NCI-H1092 treated with DMSO at 0.1 percent for 48 hours (cell line): Measurements from ENCODE around the gene PLAAT3.
"Not testable (repeated sequence)": the region's sequence is repeated elsewhere in the genome, so short reads cannot be mapped to it uniquely, and the experiment has no call there.

Experiments
- DNase-seq: peaks from one replicate; lab custom pipeline; 2025; lab: John Stamatoyannopoulos, UW

Gene PLAAT3

DNA sequence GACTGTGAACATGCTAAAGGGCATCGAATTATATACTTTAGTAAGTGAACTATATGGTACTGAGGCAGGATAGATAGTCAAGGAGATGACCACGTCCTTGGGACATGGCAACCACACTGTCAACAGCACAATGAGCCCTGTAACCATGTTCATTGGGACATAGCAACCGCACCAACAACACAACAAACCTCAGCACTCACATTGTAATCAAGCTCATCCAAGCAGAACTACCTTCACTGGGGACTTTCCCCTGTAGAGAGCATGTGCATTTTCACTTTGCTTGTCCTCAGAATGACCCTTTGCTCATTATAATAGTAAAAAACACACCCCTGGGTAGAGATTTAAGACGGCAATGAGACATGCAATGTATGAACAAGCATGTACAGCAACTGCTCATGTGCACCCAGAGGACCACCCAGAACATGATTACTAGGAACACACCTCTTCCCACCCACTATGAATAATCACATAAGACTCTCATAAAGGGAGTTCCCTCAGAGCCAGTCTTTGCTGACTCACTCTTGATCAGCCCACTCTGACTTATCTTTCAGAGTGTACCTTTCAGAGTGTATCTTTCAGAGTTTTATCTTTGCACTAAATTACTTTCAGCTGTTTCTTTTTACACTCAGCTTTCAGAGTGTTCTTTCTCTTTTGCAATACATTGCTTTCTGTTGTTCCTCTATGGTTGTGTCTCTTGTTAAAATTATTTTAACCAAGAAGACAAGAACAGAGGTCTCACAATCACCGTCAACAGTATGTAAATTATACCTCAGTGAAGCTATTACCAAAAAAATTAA, 47.0 kb downstream of the PLAAT3 start:
- peak; percentile 33 for DNase-seq

DNA sequence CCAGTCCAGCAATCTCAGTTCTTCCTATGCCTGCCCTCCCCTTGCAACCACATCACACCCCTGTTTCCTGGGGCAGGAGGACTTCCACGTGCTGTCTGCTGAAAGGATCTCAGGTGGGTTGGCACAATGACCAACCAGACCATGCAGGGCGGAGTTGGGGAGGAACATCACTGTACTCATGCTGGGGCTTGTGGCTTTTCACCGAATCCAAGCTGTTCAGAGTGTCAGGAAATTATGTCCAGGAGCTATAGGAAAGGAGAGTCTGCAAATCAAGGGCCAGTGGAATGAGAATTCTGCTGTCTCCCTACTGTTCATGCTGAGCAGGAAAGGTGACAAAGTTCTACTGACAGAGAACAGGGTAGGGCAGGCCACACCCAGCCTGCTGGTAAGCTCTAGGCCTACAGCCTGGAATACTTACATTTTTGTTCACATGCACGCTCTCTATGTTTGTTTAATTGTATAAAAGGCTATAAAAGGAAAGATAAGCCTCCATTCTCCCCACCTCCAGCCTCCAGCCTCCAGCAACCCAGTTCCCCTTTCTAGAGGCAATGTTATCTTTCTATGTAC, 49.4 kb downstream of the PLAAT3 start:
- no peak for DNase-seq

DNA sequence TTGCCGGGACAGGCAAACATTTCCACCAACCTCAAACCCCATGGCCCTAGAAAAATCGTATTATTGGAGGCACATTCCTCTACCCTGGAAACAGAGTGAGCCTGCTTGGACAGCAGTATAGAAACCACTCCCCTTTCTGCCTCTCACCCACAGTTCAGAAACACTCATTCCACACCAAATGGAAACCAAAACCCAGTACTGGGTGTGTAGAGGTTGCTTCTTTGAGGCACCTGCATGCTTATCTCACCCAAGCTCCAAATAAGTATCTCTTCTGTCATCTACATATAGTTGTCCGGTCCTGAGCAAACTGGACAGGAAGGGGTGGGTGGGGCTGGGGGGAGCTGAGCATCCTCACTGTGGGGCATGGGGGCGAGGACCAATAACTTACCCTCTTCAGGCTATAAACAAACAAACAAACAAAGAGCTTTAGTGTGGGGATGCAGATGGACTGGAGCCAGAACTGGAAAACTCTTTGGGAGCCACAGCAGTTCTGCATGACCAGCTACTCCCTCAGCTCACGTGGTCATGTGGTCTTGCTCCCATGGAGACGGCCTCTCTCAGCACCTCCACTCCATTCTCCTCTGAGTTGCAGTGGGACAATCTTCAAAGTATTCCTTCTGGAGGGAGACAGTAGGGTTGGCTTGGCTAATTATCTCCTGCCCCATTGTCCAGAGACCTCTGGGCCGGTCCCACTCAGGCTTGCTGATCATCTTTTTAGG, 50.0 kb downstream of the PLAAT3 start:
- DNase-seq, result no peak

DNA sequence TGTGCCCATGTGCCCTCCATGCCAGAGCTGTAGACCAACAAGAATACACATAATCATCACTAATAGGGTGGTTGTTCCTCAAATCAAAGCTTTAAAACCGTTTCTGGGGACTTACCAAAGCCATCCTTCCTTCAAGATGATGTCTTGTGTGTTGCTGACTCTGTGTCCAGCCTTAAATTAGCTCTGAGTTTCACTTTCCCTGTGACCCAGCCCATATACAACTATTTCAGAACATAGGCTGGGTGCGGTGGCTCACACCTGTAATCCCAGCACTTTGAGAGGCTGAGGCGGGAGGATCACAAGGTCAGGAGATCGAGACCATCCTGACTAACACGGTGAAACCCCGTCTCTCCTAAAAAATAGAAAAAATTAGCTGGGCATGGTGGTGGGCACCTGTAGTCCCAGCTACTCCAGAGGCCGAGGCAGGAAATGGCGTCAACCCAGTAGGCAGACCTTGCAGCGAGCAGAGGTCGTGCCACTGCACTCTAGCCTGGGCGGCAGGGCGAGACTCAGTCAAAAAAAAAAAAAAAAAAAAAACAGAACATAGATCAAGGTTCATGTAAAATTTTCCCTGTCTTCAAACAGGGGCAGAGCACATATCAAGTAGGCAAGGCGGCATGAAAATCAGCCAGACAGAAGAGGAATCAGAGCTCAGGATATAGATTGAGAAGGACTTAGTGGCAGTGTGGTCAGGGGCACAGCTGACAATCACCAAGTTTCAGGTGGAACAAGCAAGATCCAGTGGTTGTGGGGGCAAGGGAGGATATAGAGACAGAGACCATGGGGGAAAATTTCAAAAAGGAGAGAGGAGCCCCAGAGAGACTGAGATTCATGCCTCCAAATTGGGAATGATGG, 50.8 kb downstream of the PLAAT3 start, which contains the start of gene PLAAT2:
TSS of gene PLAAT2 (minus strand) at position 179 of the 855 bp plus-strand sequence. CDS start at position 124, 55 bp downstream.
- no peak for DNase-seq

DNA sequence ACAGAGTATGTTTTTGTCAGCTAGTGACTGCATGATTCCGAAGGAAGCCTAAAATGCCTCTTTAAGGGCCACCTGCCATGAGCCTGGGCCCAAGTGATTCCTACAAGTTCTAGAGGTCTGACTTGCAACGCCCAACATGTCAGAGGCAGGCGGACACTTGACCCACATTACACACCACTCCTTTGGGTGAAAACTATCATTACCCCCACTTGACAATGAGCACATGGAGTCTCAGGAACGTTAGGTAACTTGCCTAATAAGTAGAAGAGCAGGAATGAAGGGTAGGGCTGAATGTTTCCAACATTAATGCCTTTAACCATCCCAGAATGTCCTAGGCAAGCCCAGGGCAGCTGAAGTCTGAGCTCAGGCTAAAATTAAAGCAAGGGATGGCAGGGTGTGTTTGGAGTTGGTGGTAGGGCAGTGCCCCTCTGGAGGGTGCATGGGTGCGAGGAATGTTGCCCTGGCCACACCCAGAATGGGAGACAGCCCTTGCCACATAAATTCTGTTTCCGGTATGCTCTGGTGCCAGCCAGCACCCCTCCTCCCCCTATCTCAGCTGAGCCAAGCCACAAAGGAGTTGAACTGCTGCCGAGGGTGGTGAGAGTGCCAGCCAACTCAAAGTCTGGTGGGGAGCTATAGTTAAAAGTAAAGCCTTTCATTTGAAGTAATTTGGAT, 53.6 kb downstream of the PLAAT3 start:
- peak; percentile 26 for DNase-seq

DNA sequence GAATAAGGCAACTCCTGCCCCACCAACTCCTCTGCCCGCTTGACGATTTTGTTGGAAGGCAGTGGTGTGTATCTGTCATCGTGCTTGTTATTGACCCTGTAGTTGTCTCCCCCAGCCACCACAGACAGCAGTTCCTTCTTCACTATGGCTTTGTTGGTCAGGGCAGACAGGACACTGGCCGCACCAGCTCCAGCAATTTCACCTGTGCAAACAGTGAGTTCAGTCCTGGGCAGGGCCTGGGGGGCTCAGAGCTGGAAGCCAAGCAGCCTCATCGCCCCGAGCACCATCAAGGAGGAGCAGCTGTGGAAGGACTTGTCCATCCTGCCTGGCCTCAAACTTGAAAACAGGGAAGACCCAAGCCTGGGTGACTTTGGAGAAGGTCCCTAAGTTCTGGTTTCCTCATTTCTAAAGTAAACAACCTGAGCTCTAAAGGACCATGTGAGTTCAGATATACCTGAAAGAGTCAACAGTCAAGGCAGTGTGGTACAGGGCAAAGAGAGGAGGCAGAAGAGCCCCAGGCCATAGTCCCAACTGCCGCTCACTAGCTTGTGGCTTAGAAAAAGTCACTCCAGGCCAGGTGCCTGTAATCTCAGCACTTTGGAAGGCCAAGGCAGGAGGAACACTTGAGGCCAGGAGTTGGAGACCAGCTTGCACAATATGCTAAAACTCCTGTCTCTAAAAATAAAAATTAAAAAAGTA, 55.6 kb downstream of the PLAAT3 start:
- no peak for DNase-seq

DNA sequence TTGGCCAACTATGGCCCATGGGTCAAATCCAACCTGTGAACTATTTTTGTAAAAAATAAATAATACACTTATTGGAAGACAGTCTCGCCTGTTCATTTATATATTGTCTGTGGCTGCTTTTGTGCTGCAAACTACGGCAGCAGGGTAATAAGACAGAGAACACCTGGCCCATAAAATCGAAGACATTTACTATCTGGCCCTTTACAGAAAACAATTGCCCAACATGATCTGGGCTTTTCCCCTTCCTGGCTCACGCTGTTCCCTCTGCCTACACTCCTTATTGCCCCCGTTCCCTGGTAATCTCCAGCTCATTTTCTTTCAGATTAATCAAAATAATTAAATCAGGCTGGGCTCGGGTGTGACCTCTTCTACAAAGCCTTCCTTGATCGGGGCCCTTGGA, 56.7 kb downstream of the PLAAT3 start:
- DNase-seq, result no peak

DNA sequence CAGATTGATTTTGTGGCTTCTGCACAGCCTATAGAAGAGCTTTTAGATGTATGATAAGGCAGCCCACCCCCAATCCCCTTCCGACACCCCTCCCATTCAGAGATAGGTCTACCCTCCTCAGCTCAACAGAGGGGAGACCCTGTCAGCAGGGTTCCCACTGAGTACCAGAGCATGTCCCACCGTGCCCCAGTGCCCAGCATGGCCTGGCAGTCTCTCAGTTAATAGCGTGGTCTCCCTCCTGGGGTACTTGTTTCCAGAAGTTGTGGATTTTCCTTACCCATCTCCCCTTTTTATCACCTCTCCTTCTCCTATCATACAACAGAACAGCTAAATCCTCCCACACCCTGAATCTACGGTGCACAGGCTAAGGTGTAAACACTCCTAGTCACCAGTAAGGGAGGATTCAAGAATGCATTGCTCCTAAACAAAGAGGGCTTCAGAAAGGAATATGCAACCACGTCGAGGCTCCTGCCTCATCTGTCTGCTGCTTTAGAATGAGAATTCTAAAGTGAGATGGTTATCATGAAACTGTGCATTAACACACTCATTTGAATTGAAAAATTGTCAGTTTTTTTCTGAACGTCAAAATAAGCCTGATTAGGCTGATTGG, 57.7 kb downstream of the PLAAT3 start:
- no peak for DNase-seq

DNA sequence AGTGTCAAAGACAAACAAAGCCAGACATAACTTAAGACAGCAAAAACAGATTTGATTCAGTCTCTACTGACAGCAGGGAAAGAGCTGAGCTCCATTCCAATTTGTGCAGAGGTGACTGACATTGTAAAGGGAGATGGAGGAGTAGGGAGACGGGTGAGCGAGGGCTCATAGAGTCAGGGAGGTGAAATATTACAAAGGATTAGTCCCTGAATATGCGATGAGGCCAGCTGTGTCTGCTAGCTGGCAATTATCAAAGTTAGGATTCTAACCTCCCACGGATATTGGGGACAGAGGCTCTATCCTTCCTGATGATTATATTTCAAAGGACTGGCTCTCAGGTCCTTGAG, 59.4 kb downstream of the PLAAT3 start:
- no peak for DNase-seq

DNA sequence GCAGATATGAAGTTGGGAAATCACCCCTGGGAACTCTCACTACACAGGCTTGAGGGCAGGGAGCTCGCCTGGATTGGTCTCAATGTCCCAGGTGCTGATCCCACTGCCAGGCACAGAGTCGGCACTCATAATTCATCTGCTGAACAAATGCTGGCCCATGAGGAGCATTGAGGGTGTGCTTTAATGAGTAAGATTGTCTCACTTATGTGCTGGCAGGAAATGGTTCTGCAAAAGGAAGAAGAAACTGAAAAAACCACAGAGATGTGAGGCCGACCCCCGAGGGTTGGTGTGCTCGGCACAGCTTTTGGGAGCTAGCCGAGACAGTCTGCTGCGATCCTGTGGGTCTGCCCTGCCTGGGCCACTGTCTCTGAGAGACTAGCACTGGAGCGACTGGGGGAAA, 60.5 kb downstream of the PLAAT3 start:
- no peak for DNase-seq

DNA sequence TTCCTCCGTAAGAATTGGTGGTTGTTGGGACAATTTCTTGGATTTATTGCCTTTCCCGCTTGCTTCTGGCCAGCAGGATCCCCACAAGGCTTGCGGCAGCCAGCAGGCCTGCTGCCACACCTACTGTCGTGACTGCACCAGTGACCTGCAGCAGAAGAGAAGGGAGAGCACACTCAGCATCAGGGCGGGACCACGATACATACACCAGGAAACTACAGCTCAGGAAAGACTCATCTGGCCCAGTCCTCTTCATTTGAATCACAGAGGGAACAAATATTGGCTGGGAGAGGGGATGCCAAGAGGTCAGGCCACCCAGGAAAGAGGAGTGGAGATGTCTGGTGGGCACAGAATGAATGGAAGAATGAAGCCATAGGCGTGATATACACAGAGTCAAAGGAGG, 61.3 kb downstream of the PLAAT3 start:
- no peak for DNase-seq

DNA sequence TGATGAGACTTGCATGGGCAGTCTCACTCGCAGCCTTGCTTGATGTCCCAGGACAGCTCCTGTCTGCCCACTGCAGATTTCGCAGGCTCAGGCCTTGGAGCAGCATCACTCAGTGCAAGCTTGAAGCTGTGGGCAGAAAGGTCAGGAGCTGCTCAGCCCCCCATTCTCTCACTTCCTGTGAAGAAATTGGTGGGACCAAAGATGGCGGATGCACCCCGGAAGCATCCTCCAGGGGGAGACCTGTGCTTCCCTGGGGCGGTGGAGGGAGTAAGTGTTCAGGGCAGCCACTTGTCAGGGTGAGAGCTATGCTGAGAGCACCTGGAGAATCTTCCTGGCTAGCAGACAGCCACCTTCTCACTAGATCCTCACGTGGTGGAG, 62.4 kb downstream of the PLAAT3 start:
- DNase-seq, result no peak

DNA sequence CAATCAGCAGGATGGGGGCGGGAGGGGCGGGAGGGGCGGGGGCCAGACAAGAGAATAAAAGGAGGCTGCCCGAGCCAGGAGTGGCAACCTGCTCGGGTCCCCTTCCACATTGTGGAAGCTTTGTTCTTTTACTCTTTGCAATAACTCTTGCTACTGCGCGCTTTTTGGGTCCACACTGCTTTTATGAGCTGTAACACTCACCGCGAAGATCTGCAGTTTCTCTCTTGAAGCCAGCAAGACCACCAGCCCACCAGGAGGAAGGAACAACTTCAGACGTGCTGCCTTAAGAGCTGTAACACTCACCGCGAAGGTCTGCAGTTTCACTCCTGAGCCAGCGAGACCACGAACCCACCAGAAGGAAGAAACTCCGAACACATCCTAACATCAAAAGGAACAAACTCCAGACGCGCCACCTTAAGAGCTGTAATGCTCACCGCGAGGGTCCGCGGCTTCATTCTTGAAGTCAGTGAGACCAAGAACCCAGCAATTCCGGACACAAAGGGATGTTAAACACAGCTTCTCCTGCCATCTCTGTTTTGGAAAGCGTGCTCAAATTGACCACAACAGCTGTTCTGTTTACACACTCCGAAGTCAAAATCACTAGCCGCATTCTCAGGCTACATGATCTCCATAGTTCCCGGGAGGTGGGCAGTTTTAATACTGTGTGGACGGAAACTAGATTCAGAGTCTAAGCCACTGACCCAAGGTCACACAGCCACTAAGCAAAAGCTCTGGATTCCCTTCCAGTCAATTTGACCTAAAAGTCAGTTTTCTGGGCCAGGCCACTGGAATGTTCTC, 62.9 kb downstream of the PLAAT3 start:
- DNase-seq, result no peak

DNA sequence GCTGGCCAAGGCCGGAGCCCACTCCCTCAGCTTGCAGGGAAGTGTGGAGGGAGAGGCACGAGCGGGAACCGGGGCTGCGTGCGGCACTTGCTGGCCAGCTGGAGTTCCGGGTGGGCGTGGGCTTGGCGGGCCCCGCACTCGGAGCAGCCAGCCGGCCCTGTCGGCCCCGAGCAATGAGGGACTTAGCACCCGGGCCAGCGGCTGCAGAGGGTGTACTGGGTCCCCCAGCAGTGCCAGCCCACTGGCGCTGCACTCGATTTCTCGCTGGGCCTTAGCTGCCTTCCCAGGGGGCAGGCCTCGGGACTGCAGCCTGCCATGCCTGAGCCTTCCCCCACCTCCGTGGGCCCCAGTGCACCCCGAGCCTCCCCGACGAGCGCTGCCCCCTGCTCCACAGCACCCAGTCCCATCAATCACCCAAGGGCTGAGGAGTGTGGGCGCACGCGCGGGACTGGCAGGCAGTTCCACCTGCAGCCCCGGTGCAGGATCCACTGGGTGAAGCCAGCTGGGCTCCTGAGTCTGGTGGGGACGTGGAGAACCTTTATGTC, 64.0 kb downstream of the PLAAT3 start:
- not testable (repeated sequence) for DNase-seq

DNA sequence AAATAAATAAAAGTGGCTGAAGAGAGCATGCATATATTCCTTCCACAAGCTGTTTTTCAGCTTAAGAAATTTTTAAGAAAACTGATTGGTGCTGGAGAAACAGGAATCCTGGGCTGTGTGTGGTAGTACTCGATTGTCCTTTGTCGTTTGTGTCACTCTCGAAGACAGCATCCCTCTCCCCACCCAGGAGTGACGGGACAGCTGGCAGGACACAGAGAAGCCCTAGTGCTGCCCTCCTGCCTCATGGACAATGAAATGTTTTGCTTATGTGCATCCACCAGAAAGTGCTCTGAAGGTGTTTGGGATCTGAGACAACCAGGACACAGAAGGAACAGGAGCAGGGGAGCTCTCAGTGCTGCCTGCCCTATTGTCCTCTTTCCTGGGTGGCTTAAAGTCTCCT, 64.8 kb downstream of the PLAAT3 start:
- DNase-seq, result no peak

DNA sequence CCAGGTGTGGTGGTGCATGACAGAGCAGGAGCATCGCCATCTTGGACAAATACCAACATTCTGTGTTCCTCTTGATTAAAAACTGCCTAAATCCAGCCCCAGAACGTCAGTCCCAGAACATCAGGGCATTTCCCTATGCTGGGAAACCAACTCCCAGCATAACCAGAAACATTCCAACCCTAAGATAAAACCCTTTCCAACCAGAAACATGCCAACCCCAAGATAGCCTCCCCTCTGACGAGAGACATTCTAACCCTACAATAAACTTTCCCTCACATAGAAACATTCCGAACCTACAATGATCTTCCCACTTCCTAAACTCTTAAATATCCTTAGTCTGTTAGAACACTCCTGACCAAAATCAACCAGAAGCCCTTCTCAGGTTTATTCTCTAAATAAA, 66.1 kb downstream of the PLAAT3 start:
- DNase-seq, result no peak

DNA sequence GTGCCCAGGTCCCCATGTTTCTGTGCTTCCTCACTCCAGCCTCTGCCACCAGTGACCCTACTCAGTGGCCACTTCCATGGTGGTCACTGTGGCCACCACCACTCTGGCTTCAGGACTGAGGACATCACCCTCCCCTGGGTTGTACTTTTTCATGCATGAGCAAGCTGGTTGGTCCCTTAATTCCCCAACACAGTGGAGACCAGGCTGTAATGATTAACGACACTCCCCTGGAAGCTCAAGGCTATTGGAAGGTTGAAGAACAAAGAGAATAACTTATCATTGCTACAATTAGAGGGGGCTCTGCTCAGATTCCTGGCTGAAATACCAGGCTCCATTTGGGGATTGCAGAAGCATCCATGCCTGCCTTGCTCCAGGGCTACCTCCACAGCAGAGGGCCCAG, 67.2 kb downstream of the PLAAT3 start:
- DNase-seq, result no peak

DNA sequence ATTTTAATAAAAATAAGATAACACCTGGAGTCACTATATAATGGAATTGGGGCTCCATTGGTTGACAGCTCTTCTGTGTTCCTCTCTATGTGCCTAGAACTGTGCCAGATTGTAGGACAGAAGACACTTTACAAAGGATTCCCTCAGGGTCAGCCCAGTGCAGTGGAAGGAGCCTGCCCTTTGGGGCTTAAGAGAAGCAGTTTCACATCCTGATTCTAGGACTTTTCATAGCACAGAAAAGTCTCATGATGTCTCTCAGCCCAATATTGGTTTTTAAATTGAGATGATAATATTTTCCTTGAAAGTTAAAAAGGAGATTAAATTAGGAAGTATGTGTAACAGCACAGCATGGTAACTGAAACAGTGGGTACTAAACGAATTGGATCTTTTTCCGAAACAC, 70.5 kb downstream of the PLAAT3 start:
- DNase-seq, result no peak

DNA sequence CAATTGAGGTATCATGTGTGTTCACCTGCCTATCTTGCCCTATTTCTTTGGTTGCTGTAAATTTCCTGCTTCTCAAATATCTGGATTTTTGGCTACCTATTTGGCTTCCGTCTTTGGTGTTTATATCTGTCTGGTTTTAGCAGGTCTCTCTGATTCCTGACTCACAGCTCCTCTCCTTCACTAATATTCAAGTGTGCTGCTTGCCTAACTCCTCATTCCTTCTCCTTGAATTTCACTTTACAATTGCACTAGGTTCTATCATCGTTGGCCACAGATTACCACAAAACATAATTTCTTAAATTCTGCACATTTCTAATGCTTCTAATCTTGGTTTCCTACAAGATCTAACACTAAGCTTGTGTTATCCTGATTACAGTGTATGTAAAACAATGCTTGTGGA, 71.7 kb downstream of the PLAAT3 start:
- not testable (repeated sequence) for DNase-seq
